Effector memory CD8-positive, alpha-beta T cell (primary cell): ENCODE results near the gene GPR150.

Experiments used
- ATAC-seq: fragments of 150-1000 bp; cut with Tn5 transposase; replicated peaks from 2 replicates; pipeline ENCODE4 v1.10.0; 2021; ENCODE audit warnings: mild to moderate bottlenecking, moderate library complexity
- DNase-seq, 3 experiments: peaks; one replicate each; pipeline ENCODE4 v3.0.0; 2021
- H3K27ac Mint-ChIP-seq, 2 donors: one replicate each; pipeline ENCODE4 v1.8.0; 2022; ENCODE audit warnings: mild to moderate bottlenecking in 2 of 2, mixed read lengths in 2 of 2, moderate library complexity in 2 of 2
- H3K27me3 Mint-ChIP-seq, 2 donors: one replicate each; pipeline ENCODE4 v1.8.0; 2022; ENCODE audit warnings: mixed read lengths in 2 of 2
- H3K36me3 Mint-ChIP-seq: one replicate; pipeline ENCODE4 v1.8.0; 2022; ENCODE audit warnings: mild to moderate bottlenecking, moderate library complexity, mixed read lengths; ENCODE audit not compliant: insufficient read depth
- H3K4me1 Mint-ChIP-seq, 2 donors: one replicate each; pipeline ENCODE4 v1.8.0; 2022; ENCODE audit warnings: low read depth in 2 of 2, mixed read lengths in 2 of 2
- H3K4me3 Mint-ChIP-seq, 2 donors: one replicate each; pipeline ENCODE4 v1.8.0; 2022; ENCODE audit warnings: mild to moderate bottlenecking in 2 of 2, mixed read lengths in 2 of 2, moderate library complexity in 2 of 2
- H3K9me3 Mint-ChIP-seq, 2 donors: one replicate each; pipeline ENCODE4 v1.8.0; 2022; ENCODE audit warnings: mixed read lengths in 2 of 2
- total RNA-seq, 9 experiments: gene quantifications; one replicate each; lab custom pipeline; 2026; lab: John Stamatoyannopoulos, UW

The GPR150 gene
- 0 to 1.4 (median 0.63) reads per million in 9 experiments for total RNA-seq

DNA sequence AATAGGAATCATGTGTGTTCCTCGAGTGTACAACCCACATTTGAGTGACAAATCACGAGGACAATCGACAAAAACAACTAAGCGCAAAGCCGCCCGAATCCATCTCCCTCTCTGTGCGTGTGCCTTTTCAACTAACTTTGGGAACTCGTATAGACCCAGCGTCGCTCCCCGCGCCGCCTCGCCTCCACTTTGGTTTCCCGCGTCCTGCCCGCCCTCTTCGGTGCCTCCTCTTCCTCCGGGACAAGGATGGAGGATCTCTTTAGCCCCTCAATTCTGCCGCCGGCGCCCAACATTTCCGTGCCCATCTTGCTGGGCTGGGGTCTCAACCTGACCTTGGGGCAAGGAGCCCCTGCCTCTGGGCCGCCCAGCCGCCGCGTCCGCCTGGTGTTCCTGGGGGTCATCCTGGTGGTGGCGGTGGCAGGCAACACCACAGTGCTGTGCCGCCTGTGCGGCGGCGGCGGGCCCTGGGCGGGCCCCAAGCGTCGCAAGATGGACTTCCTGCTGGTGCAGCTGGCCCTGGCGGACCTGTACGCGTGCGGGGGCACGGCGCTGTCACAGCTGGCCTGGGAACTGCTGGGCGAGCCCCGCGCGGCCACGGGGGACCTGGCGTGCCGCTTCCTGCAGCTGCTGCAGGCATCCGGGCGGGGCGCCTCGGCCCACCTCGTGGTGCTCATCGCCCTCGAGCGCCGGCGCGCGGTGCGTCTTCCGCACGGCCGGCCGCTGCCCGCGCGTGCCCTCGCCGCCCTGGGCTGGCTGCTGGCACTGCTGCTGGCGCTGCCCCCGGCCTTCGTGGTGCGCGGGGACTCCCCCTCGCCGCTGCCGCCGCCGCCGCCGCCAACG is at the start of gene GPR150:
Gene GPR150 (plus strand): TSS at position 58 of the 840 bp plus-strand sequence. CDS start 189 bp downstream, at position 247.
- Mint-ChIP-seq H3K27ac (peak within 1 kb of the TSS; percentile 13 to 44), H3K27me3 (no peaks in the 10 kb centered on the region), H3K9me3 (no peaks in the 10 kb centered on the region), H3K4me1 (peaks cover 23 to 30% of the 10 kb centered on the region in 2 donors), H3K4me3 (peak within 1 kb of the TSS; percentile 82 to 86), H3K36me3 (peaks cover 3% of the 10 kb centered on the region)
- DNase-seq, result peak; percentile 44 to 60 (median 49)
- ATAC-seq, result peak; percentile 67

GRCh38 chr5:95572016-95572415 is 47.9 kb upstream of the GPR150 start:
- H3K4me3 Mint-ChIP-seq, result no peak overlapping the region
- H3K27ac Mint-ChIP-seq, result no peak overlapping the region
- ATAC-seq (no peak), DNase-seq (no peak)
- peaks cover 0 to 3% of the 10 kb centered on the region in 2 donors for H3K4me1 Mint-ChIP-seq
- H3K9me3 Mint-ChIP-seq, result no peaks in the 10 kb centered on the region
- H3K27me3 Mint-ChIP-seq, result no peaks in the 10 kb centered on the region
- peaks cover 12% of the 10 kb centered on the region for H3K36me3 Mint-ChIP-seq

- no peaks in the 10 kb centered on the region for H3K4me1 Mint-ChIP-seq
- DNase-seq (no peak), ATAC-seq (no peak)
- H3K27ac Mint-ChIP-seq, result no peak overlapping the region
- H3K27me3 Mint-ChIP-seq, result no peaks in the 10 kb centered on the region
- no peak overlapping the region for H3K4me3 Mint-ChIP-seq
- peaks cover 4% of the 10 kb centered on the region for H3K36me3 Mint-ChIP-seq
- peaks cover 0 to 1% of the 10 kb centered on the region in 2 donors for H3K9me3 Mint-ChIP-seq
These were observed 38.3 kb upstream of the GPR150 start for GRCh38 chr5:95581576-95581975.

DNA sequence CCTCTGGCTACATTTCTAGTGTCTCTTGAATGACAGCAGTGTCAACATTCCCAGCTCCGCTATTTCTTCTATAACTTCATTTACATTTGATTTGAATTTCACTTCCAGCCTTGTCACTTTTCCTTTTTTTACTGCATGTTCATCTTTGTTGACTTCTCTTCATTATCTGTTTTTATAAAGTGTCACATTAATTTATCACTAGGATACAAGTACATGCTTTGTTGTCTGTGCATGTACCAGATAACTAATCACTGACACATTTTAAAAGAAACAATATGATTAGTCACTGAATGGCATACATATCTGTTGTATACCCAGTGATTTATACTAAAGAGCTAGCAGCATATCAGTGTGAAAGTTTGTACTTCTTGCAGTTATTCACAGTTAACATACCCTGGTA is 35.9 kb upstream of the GPR150 start:
- Mint-ChIP-seq H3K4me1 (no peaks in the 10 kb centered on the region), H3K27me3 (no peaks in the 10 kb centered on the region), H3K4me3 (no peak overlapping the region), H3K36me3 (peaks cover 4% of the 10 kb centered on the region), H3K27ac (no peak overlapping the region), H3K9me3 (peaks cover 0 to 1% of the 10 kb centered on the region in 2 donors)
- ATAC-seq, result no peak
- DNase-seq, result no peak

GRCh38 chr5:95590880-95591279 is 29.0 kb upstream of the GPR150 start:
- Mint-ChIP-seq H3K4me3 (no peak overlapping the region), H3K4me1 (peaks cover 7 to 8% of the 10 kb centered on the region in 2 donors), H3K36me3 (no peaks in the 10 kb centered on the region), H3K27me3 (no peaks in the 10 kb centered on the region), H3K27ac (peak overlapping the region in 1 of 2 donors; percentile 14), H3K9me3 (no peaks in the 10 kb centered on the region)
- no peak for DNase-seq
- ATAC-seq, result no peak

- H3K4me1 Mint-ChIP-seq, result peaks cover 7 to 8% of the 10 kb centered on the region in 2 donors
These were observed 28.4 kb upstream of the GPR150 start for GRCh38 chr5:95591490-95591901.

DNA sequence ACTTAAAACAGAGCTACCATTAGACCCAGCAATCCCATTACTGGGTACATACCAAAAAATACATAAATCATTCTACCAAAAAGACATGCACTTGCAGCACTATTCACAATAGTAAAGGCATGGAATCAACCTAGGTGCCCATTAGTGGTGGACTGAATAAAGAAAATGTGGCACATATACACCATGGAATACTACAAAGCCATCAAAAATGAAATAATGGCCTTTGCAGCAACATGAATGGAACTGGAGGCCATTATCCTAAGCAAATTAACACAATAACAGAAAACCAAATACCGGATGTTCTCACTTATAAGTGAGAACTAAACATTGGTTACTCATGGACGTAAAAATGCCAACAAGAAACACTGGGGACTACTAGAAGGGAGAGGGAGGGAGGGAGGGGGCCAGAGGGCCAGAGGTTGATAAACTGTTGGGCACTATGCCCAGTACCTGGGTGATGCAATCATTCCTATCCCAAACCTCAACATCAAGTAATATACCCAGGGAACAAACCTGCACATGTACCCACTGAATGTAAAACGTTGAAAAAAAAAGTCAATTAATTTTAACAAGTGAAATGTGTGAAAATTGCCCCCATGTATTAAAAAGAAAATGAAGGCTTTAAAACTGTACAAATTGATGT is 24.5 kb upstream of the GPR150 start:
- no peaks in the 10 kb centered on the region for H3K9me3 Mint-ChIP-seq
- no peaks in the 10 kb centered on the region for H3K27me3 Mint-ChIP-seq
- peaks cover 4 to 7% of the 10 kb centered on the region in 2 donors for H3K4me1 Mint-ChIP-seq
- no peak overlapping the region for H3K4me3 Mint-ChIP-seq
- H3K27ac Mint-ChIP-seq, result no peak overlapping the region
- DNase-seq (no peak), ATAC-seq (no peak)
- H3K36me3 Mint-ChIP-seq, result no peaks in the 10 kb centered on the region

More at GRCh38 chr5:95591490-95591901, 28.4 kb upstream of the GPR150 start:
- Mint-ChIP-seq H3K36me3 (no peaks in the 10 kb centered on the region), H3K27ac (peak overlapping the region in 1 of 2 donors; percentile 29), H3K9me3 (no peaks in the 10 kb centered on the region), H3K4me3 (no peak overlapping the region), H3K27me3 (no peaks in the 10 kb centered on the region)
- DNase-seq (no peak), ATAC-seq (no peak)

GRCh38 chr5:95599252-95599651 is 20.6 kb upstream of the GPR150 start:
- no peak for DNase-seq
- Mint-ChIP-seq H3K27me3 (no peaks in the 10 kb centered on the region), H3K27ac (no peak overlapping the region), H3K36me3 (peaks cover 2% of the 10 kb centered on the region), H3K4me3 (no peak overlapping the region), H3K9me3 (no peaks in the 10 kb centered on the region), H3K4me1 (no peaks in the 10 kb centered on the region)
- no peak for ATAC-seq

GRCh38 chr5:95600557-95600956 is 19.3 kb upstream of the GPR150 start:
- DNase-seq (no peak), ATAC-seq (no peak)
- no peaks in the 10 kb centered on the region for H3K4me1 Mint-ChIP-seq
- no peak overlapping the region for H3K4me3 Mint-ChIP-seq
- no peaks in the 10 kb centered on the region for H3K27me3 Mint-ChIP-seq
- H3K36me3 Mint-ChIP-seq, result peaks cover 4% of the 10 kb centered on the region
- no peak overlapping the region for H3K27ac Mint-ChIP-seq
- no peaks in the 10 kb centered on the region for H3K9me3 Mint-ChIP-seq

- Mint-ChIP-seq H3K27ac (no peak overlapping the region), H3K27me3 (peaks cover 0 to 7% of the 10 kb centered on the region in 2 donors), H3K36me3 (peaks cover 4% of the 10 kb centered on the region), H3K9me3 (no peaks in the 10 kb centered on the region), H3K4me1 (no peaks in the 10 kb centered on the region), H3K4me3 (no peak overlapping the region)
- DNase-seq (no peak), ATAC-seq (no peak)
These were observed 14.1 kb upstream of the GPR150 start for GRCh38 chr5:95605786-95606185.

DNA sequence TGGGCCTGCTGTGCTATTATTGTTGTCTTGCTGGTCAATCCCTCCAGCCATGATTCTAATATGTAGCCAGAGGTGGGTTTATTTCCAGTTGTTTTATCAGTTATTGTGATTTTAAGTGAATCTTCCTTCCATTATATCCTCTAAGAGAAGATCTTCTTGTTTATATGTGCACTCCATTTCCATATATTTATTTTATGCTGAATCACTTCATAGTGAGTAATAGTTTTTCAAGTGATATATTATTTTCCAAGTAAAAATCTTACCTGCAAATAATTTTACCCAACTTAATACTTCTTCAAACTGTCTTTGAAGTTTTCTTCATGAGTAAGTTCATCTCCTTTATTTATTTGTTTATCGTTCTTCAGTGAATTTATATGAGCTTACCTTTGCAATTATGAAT is 13.5 kb upstream of the GPR150 start:
- Mint-ChIP-seq H3K27me3 (peaks cover 0 to 7% of the 10 kb centered on the region in 2 donors), H3K27ac (peak overlapping the region in 1 of 2 donors; percentile 26), H3K36me3 (peaks cover 4% of the 10 kb centered on the region), H3K4me3 (no peak overlapping the region), H3K9me3 (no peaks in the 10 kb centered on the region), H3K4me1 (no peaks in the 10 kb centered on the region)
- ATAC-seq (no peak), DNase-seq (no peak)

DNA sequence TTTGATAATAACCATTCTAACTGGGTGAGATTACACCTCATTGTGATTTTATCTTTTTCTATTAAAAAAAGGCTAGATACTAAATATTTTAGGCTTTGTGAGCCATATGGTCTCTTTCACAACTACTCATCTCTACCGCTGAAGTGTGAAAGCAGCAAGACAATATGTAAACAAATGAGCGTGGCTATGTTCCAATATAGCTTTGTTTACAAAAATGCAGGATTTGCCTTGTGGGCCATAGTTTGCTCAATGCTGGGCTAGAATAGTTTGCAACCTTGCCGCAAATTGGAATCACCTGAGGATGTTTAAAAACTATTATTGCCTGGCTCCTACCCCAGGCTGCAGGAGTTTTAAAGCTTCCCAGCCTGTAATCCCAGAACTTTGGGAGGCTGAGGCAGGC is 10.2 kb upstream of the GPR150 start:
- peaks cover 0 to 3% of the 10 kb centered on the region in 2 donors for H3K4me1 Mint-ChIP-seq
- DNase-seq (no peak), ATAC-seq (no peak)
- no peak overlapping the region for H3K27ac Mint-ChIP-seq
- peaks cover 0 to 8% of the 10 kb centered on the region in 2 donors for H3K9me3 Mint-ChIP-seq
- no peaks in the 10 kb centered on the region for H3K36me3 Mint-ChIP-seq
- peaks cover 0 to 7% of the 10 kb centered on the region in 2 donors for H3K27me3 Mint-ChIP-seq
- no peak overlapping the region for H3K4me3 Mint-ChIP-seq

- peaks cover 0 to 3% of the 10 kb centered on the region in 2 donors for H3K4me1 Mint-ChIP-seq
- peaks cover 0 to 7% of the 10 kb centered on the region in 2 donors for H3K27me3 Mint-ChIP-seq
- no peaks in the 10 kb centered on the region for H3K36me3 Mint-ChIP-seq
- ATAC-seq (no peak), DNase-seq (no peak)
- peaks cover 0 to 8% of the 10 kb centered on the region in 2 donors for H3K9me3 Mint-ChIP-seq
- no peak overlapping the region for H3K4me3 Mint-ChIP-seq
- no peak overlapping the region for H3K27ac Mint-ChIP-seq
These were observed 9.3 kb upstream of the GPR150 start for GRCh38 chr5:95610546-95610945.

GRCh38 chr5:95611396-95611795 is 8.5 kb upstream of the GPR150 start:
- DNase-seq (no peak), ATAC-seq (no peak)
- H3K27me3 Mint-ChIP-seq, result peaks cover 0 to 7% of the 10 kb centered on the region in 2 donors
- H3K4me3 Mint-ChIP-seq, result no peak overlapping the region
- H3K4me1 Mint-ChIP-seq, result peaks cover 0 to 3% of the 10 kb centered on the region in 2 donors
- peaks cover 0 to 8% of the 10 kb centered on the region in 2 donors for H3K9me3 Mint-ChIP-seq
- no peaks in the 10 kb centered on the region for H3K36me3 Mint-ChIP-seq
- H3K27ac Mint-ChIP-seq, result no peak overlapping the region
